HCT116 (cell line): ENCODE results near the gene TEAD1. TPM values are rescaled to one million over a fixed set of nuclear protein-coding genes. Genes with fewer than 3 reads are reported as not detected.

Experiments used
- ATAC-seq: fragments of 200-7000 bp; cut with Tn5 transposase; 2 replicates; pipeline ENCODE4 v1.9.1; 2020; ENCODE audit warnings: mild to moderate bottlenecking, moderate library complexity
- BruUV-seq: library from RNA; stranded (reverse); fragments of 400-500 nt; replicated peaks from 2 replicates; lab custom pipeline; 2021; lab: Mats Ljungman, UMichigan
- CTCF ChIA-PET: fragments of 300-600 bp; sonication (Branson Sonifier 250); formaldehyde crosslinking; loops from one replicate; lab custom pipeline; 2021; ENCODE audit warnings: antibody characterized with exemption; lab: Charles Lee
- POLR2A ChIA-PET: fragments of 300-600, 350-600 bp; sonication (Branson Sonifier 250); formaldehyde crosslinking; loops from one replicate; lab custom pipeline; 2021; ENCODE audit warnings: antibody characterized with exemption; lab: Charles Lee
- RAD21 ChIA-PET, 2 experiments: fragments of 300-600 bp; sonication (Branson Sonifier 250); formaldehyde crosslinking; loops; one replicate each; lab custom pipeline; 2023; ENCODE audit warnings: low total read pairs in 2 of 2; ENCODE audit not compliant: uncharacterized antibody in 2 of 2, unreplicated experiment in 2 of 2, low non-redundant PET in 1 of 2; lab: Charles Lee
- DNase-seq: peaks from one replicate; pipeline ENCODE4 v3.0.0-alpha.2; 2010; ENCODE audit warnings: low read depth, low spot score
- H2AFZ ChIP-seq: fragments of 200-600 bp; shearing (Covaris generic), sonication (generic); 2 replicates; pipeline ENCODE4 v1.6.1; 2017; ENCODE audit warnings: low read depth, mixed run types, mixed read lengths, antibody characterized with exemption, low read length; ENCODE audit not compliant: poor library complexity, severe bottlenecking
- H3K27ac ChIP-seq: 2 replicates; pipeline ENCODE4 v1.5.1; 2012; ENCODE audit warnings: low read depth, low read length
- H3K27me3 ChIP-seq: fragments of 200-600 bp; sonication (generic); 2 replicates; pipeline ENCODE4 v1.6.1; 2016; ENCODE audit warnings: mixed run types, low read length, mixed read lengths; ENCODE audit not compliant: insufficient read depth
- H3K36me3 ChIP-seq, 2 experiments: fragments of 200-500 bp in 1 of 2; fragments of 200-600 bp in 1 of 2; sonication (Bioruptor generic) in 1 of 2; sonication (generic) in 1 of 2; 2 replicates each; pipeline versions ENCODE4 v1.5.1 to v1.6.1; 2014 to 2016; ENCODE audit warnings: low read length in 2 of 2, inconsistent platforms in 1 of 2, mixed read lengths in 1 of 2, mixed run types in 1 of 2; ENCODE audit not compliant: insufficient read depth in 2 of 2, control insufficient read depth in 1 of 2
- H3K4me1 ChIP-seq, 2 experiments: fragments of 200-600 bp in 1 of 2; sonication (generic) in 1 of 2; 2 replicates each; pipeline versions ENCODE4 v1.5.1 to v1.6.1; 2012 to 2017; ENCODE audit warnings: low read length in 2 of 2, inconsistent platforms in 1 of 2, mild to moderate bottlenecking in 1 of 2, mixed read lengths in 1 of 2, mixed run types in 1 of 2, moderate library complexity in 1 of 2; ENCODE audit not compliant: insufficient read depth in 2 of 2, control insufficient read depth in 1 of 2
- H3K4me2 ChIP-seq: fragments of 200-600 bp; sonication (generic); 2 replicates; pipeline ENCODE4 v1.6.1; 2017; ENCODE audit warnings: mixed run types, low read length, mixed read lengths
- H3K4me3 ChIP-seq, 2 experiments: fragments of 200-600 bp in 1 of 2; sonication (generic) in 1 of 2; replicated peaks in 1 of 2; 2 replicates each; pipeline ENCODE4 v1.5.1; 2011 to 2016; ENCODE audit warnings: low read length in 2 of 2, control low read depth in 1 of 2, low read depth in 1 of 2, mild to moderate bottlenecking in 1 of 2, mixed read lengths in 1 of 2, mixed run types in 1 of 2
- H3K79me2 ChIP-seq: fragments of 200-600 bp; sonication (generic); 2 replicates; pipeline ENCODE4 v1.6.1; 2017; ENCODE audit warnings: mild to moderate bottlenecking, mixed run types, low read length, moderate library complexity, mixed read lengths; ENCODE audit not compliant: insufficient read depth
- H3K9ac ChIP-seq: fragments of 200-600 bp; sonication (generic); 2 replicates; pipeline ENCODE4 v1.6.1; 2016; ENCODE audit warnings: low read length, mixed read lengths
- H3K9me2 ChIP-seq: fragments of 200-600 bp; sonication (generic), shearing (Covaris generic); 2 replicates; pipeline ENCODE4 v1.6.1; 2017; ENCODE audit warnings: mixed run types, mild to moderate bottlenecking, moderate library complexity; ENCODE audit not compliant: insufficient read depth
- H3K9me3 ChIP-seq, 2 experiments: fragments of 200-500 bp in 1 of 2; fragments of 200-600 bp in 1 of 2; sonication (Bioruptor generic) in 1 of 2; sonication (generic) in 1 of 2; 2 replicates each; pipeline ENCODE4 v1.6.1; 2014 to 2017; ENCODE audit warnings: low read length in 2 of 2, mixed read lengths in 2 of 2, inconsistent platforms in 1 of 2, low read depth in 1 of 2, mild to moderate bottlenecking in 1 of 2, mixed run types in 1 of 2, moderate library complexity in 1 of 2; ENCODE audit not compliant: control insufficient read depth in 1 of 2, insufficient read depth in 1 of 2
- H4K20me1 ChIP-seq: fragments of 200-600 bp; sonication (generic), shearing (Covaris generic); 2 replicates; pipeline ENCODE4 v1.6.1; 2017; ENCODE audit warnings: mixed run types, mild to moderate bottlenecking, moderate library complexity; ENCODE audit not compliant: insufficient read depth
- ATF3 ChIP-seq: IDR thresholded peaks from 2 replicates; pipeline ENCODE4 v1.6.1; 2012
- CBX3 ChIP-seq: IDR thresholded peaks from 2 replicates; pipeline ENCODE4 v1.6.1; 2012; ENCODE audit warnings: low read depth
- CTCF ChIP-seq, 3 experiments: fragments of 200-600 bp in 1 of 3; sonication (generic) in 1 of 3; IDR thresholded peaks in 2 of 3; conservative IDR thresholded peaks in 1 of 3; 2 replicates each; pipeline ENCODE4 v1.5.1; 2012 to 2017; ENCODE audit warnings: low read depth in 2 of 3, low read length in 2 of 3, antibody characterized with exemption in 1 of 3, borderline replicate concordance in 1 of 3, control low read depth in 1 of 3, mild to moderate bottlenecking in 1 of 3, mixed read lengths in 1 of 3, mixed run types in 1 of 3, moderate library complexity in 1 of 3; ENCODE audit not compliant: insufficient read depth in 1 of 3
- EGR1 ChIP-seq: IDR thresholded peaks from 2 replicates; pipeline ENCODE4 v1.6.1; 2012; ENCODE audit warnings: low read depth
- ELF1 ChIP-seq: IDR thresholded peaks from 2 replicates; pipeline ENCODE4 v1.6.1; 2012; ENCODE audit warnings: low read depth, borderline replicate concordance
- EZH2 ChIP-seq: fragments of 200-600 bp; sonication (generic); IDR thresholded peaks from 2 replicates; pipeline ENCODE4 v1.6.1; 2017; ENCODE audit warnings: antibody characterized with exemption, mixed run types
- EZH2phosphoT487 ChIP-seq: fragments of 200-600 bp; IDR thresholded peaks from 2 replicates; pipeline ENCODE4 v1.6.1; 2018; ENCODE audit warnings: antibody characterized with exemption, borderline replicate concordance
- FOSL1 ChIP-seq: IDR thresholded peaks from 2 replicates; pipeline ENCODE4 v1.6.1; 2012; ENCODE audit warnings: low read depth
- JUND ChIP-seq: IDR thresholded peaks from 2 replicates; pipeline ENCODE4 v1.6.1; 2012
- MAX ChIP-seq: IDR thresholded peaks from 2 replicates; pipeline ENCODE4 v1.6.1; 2012
- POLR2A ChIP-seq: IDR thresholded peaks from 2 replicates; pipeline ENCODE4 v1.7.0; 2011; ENCODE audit warnings: borderline replicate concordance; ENCODE audit not compliant: insufficient read depth, insufficient read length; ENCODE audit errors: extremely low read depth
- POLR2AphosphoS5 ChIP-seq: IDR thresholded peaks from 2 replicates; pipeline ENCODE4 v1.6.1; 2011; ENCODE audit warnings: mild to moderate bottlenecking, low read depth, low read length, moderate library complexity
- RAD21 ChIP-seq: IDR thresholded peaks from 2 replicates; pipeline ENCODE4 v1.6.1; 2012; ENCODE audit warnings: low read depth, mild to moderate bottlenecking
- REST ChIP-seq: IDR thresholded peaks from 2 replicates; pipeline ENCODE4 v1.6.1; 2012; ENCODE audit warnings: low read depth
- SIN3A ChIP-seq: IDR thresholded peaks from 2 replicates; pipeline ENCODE4 v1.6.1; 2012; ENCODE audit warnings: low read depth
- SRF ChIP-seq: IDR thresholded peaks from 2 replicates; pipeline ENCODE4 v1.6.1; 2012; ENCODE audit warnings: low read depth
- TCF7L2 ChIP-seq: IDR thresholded peaks from 2 replicates; pipeline ENCODE4 v1.7.0; 2011; ENCODE audit warnings: borderline replicate concordance, inconsistent platforms; ENCODE audit not compliant: insufficient read depth, insufficient read length; ENCODE audit errors: extremely low read depth
- YY1 ChIP-seq: IDR thresholded peaks from 2 replicates; pipeline ENCODE4 v1.6.1; 2011; ENCODE audit warnings: low read length, low read depth, moderate library complexity, mild to moderate bottlenecking; ENCODE audit not compliant: insufficient replicate concordance; ENCODE audit errors: extremely low read depth
- ZBTB33 ChIP-seq: IDR thresholded peaks from 2 replicates; pipeline ENCODE4 v1.6.1; 2011; ENCODE audit warnings: mild to moderate bottlenecking, low read length, moderate library complexity; ENCODE audit not compliant: insufficient replicate concordance; ENCODE audit errors: extremely low read depth
- ZNF274 ChIP-seq: fragments of 200-500 bp; sonication (Bioruptor generic); IDR thresholded peaks from 2 replicates; pipeline ENCODE4 v1.6.1; 2014; ENCODE audit warnings: mild to moderate bottlenecking, low read depth, low read length, inconsistent platforms
- intact Hi-C: fragments of 100-400 bp; cut with micrococcal nuclease; formaldehyde crosslinking; loops from 2 replicates; pipeline ENCODE4 v1.10.0; 2022
- total RNA-seq: library from RNA; stranded (reverse); gene quantifications from one replicate; pipeline ENCODE4 v1.2.1, GENCODE V29; 2021; ENCODE audit not compliant: unreplicated experiment

TEAD1 gene
- total RNA-seq, 1 experiment from 2014 or later: 103 TPM

GRCh38 chr11:12743834-12744449 lies 69.7 kb downstream of the TEAD1 start:
- Histone ChIP-seq H3K79me2 (peaks cover 94% of the 10 kb centered on the region), H3K27me3 (no peaks in the 10 kb centered on the region), H3K4me2 (no peak overlapping the region), H3K9me3 (no peaks in the 10 kb centered on the region), H3K4me3 (no peak overlapping the region), H2AFZ (no peak overlapping the region), H3K9ac (no peak overlapping the region), H3K27ac (no peak overlapping the region), H3K36me3 (no peaks in the 10 kb centered on the region), H3K9me2 (no peaks in the 10 kb centered on the region), H3K4me1 (peaks cover 44 to 46% of the 10 kb centered on the region in 2 experiments), H4K20me1 (no peaks in the 10 kb centered on the region; the same call in 1 of the 2 replicates)
- POLR2A ChIA-PET: no interaction called here
- no peak for TF ChIP-seq CTCF (IDR thresholded peaks at IDR 0.05 in 2 of 3, conservative IDR thresholded peaks at IDR 0.05 in 1 of 3; ENCODE audit: borderline replicate concordance in 1 of 3, insufficient read depth in 1 of 3, low read depth in 2 of 3, low read length in 2 of 3)
- no peak for TF ChIP-seq POLR2AphosphoS5
- no peak for TF ChIP-seq SRF
- no peak for TF ChIP-seq JUND
- TF ChIP-seq FOSL1: no peak
- TF ChIP-seq ELF1: no peak
- TF ChIP-seq CBX3: no peak
- no peak for TF ChIP-seq POLR2A
- TF ChIP-seq YY1: no peak
- no peak for TF ChIP-seq MAX
- TF ChIP-seq EZH2phosphoT487: no peak
- no peak for TF ChIP-seq ZNF274
- no peak for TF ChIP-seq SIN3A
- no peak for TF ChIP-seq REST
- TF ChIP-seq EZH2: no peak
- TF ChIP-seq EGR1: no peak
- TF ChIP-seq RAD21: no peak
- no peak for TF ChIP-seq ZBTB33
- no peak for TF ChIP-seq TCF7L2
- no peak for TF ChIP-seq ATF3
- RAD21 ChIA-PET: interaction anchor here in 1 of 2 experiments (0.6 kb wide), 1 partner anchor 162 kb away, joined by 3 read pairs; no protein-coding TSS in a partner anchor
- DNase-seq: no peak
- BruUV-seq: no TSS peak
- CTCF ChIA-PET: interaction anchor here (2.4 kb wide), 1 partner anchor 145 kb away, joined by 6 read pairs; no protein-coding TSS in a partner anchor
- ATAC-seq: no peak
- intact Hi-C loops: no loop called here
